GM18519 (cell line): ENCODE measurements around the gene STXBP1.
"Not testable (repeated sequence)": the region's sequence is repeated elsewhere in the genome, so short reads cannot be mapped to it uniquely, and the experiment has no call there.

Experiments
- ATAC-seq: cut with Tn5 transposase; IDR thresholded peaks from one replicate; pipeline ENCODE4 v1.9.1; 2021; ENCODE audit warnings: mild to moderate bottlenecking, moderate library complexity; ENCODE audit not compliant: unreplicated experiment, low FRiP score

Gene STXBP1

GRCh38 chr9:127575875-127576778 is 36.0 kb upstream of the STXBP1 start:
- no peak for ATAC-seq

GRCh38 chr9:127577194-127577593 is 34.9 kb upstream of the STXBP1 start:
- ATAC-seq: not testable (repeated sequence)

GRCh38 chr9:127578627-127578951 is 33.5 kb upstream of the STXBP1 start:
- no peak for ATAC-seq

GRCh38 chr9:127578952-127579853 is 32.9 kb upstream of the STXBP1 start:
- ATAC-seq: no peak

- ATAC-seq: no peak
Measured at GRCh38 chr9:127580366-127580765, 31.7 kb upstream of the STXBP1 start.

GRCh38 chr9:127580879-127581475 is 31.1 kb upstream of the STXBP1 start:
- no peak for ATAC-seq

- ATAC-seq: not testable (repeated sequence)
Measured at GRCh38 chr9:127584474-127584805, 27.6 kb upstream of the STXBP1 start.

GRCh38 chr9:127585161-127585819 is 26.8 kb upstream of the STXBP1 start:
- ATAC-seq: no peak

GRCh38 chr9:127586096-127586495 is 26.0 kb upstream of the STXBP1 start:
- ATAC-seq: no peak

- no peak for ATAC-seq
Measured at GRCh38 chr9:127586537-127586936, 25.5 kb upstream of the STXBP1 start.

GRCh38 chr9:127587966-127588365 is 24.1 kb upstream of the STXBP1 start:
- no peak for ATAC-seq

- no peak for ATAC-seq
Measured at GRCh38 chr9:127588740-127589506, 23.2 kb upstream of the STXBP1 start.

- ATAC-seq: no peak
Measured at GRCh38 chr9:127589955-127590370, 22.1 kb upstream of the STXBP1 start.

GRCh38 chr9:127595611-127596010 is 16.5 kb upstream of the STXBP1 start:
- no peak for ATAC-seq

GRCh38 chr9:127598839-127599549 is 13.1 kb upstream of the STXBP1 start:
- ATAC-seq: no peak

GRCh38 chr9:127599550-127599891 is 12.6 kb upstream of the STXBP1 start:
- ATAC-seq: no peak

GRCh38 chr9:127603226-127603625 is 8.9 kb upstream of the STXBP1 start:
- ATAC-seq: no peak

- no peak for ATAC-seq
Measured at GRCh38 chr9:127606043-127606442, 6.0 kb upstream of the STXBP1 start.
